Iris pigment epithelial cell (primary cell): ENCODE results near the gene GZMA.
"Not testable (repeated sequence)": the region's sequence is repeated elsewhere in the genome, so short reads cannot be mapped to it uniquely, and the experiment has no call there.

Source experiments
- DNase-seq: peaks from one replicate; pipeline ENCODE4 v3.0.0-alpha.2; 2011; ENCODE audit warnings: low read depth

The GZMA gene

GRCh38 chr5:55102348-55102747 is at the start of gene GZMA:
GZMA (plus strand) TSS chr5:55102646; CDS start chr5:55102683, 37 bp downstream.
- no peak for DNase-seq

- no peak for DNase-seq
Measured at GRCh38 chr5:55055183-55055582, 47.3 kb upstream of the GZMA start.

GRCh38 chr5:55062039-55062779 is 40.2 kb upstream of the GZMA start:
- DNase-seq: no peak

GRCh38 chr5:55063220-55063863 is 39.1 kb upstream of the GZMA start:
- peak; percentile 66 for DNase-seq

DNA sequence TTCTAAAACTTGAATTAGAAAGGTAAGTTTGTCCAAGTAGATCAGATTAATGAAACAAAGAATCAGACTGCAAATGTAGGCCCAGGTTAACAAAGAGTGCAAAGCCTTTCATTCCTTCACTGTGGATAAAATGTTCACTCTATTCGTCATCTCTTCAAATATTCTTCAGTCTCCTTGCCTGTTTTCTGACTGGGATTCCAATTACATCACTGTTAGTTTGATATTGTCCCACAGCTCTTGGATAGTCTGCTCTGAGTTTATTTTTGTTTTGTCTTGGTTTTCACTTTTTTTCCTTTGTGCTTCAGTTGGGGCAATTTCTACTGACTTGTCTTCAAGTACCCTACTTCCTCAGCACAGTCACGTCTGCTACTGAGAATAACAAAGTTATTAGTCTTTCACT is 38.5 kb upstream of the GZMA start:
- peak; percentile 80 for DNase-seq

- no peak for DNase-seq
Measured at GRCh38 chr5:55064523-55064922, 37.9 kb upstream of the GZMA start.

GRCh38 chr5:55066277-55066676 is 36.2 kb upstream of the GZMA start:
- DNase-seq: no peak

- DNase-seq: no peak
Measured at GRCh38 chr5:55070968-55071367, 31.5 kb upstream of the GZMA start.

DNA sequence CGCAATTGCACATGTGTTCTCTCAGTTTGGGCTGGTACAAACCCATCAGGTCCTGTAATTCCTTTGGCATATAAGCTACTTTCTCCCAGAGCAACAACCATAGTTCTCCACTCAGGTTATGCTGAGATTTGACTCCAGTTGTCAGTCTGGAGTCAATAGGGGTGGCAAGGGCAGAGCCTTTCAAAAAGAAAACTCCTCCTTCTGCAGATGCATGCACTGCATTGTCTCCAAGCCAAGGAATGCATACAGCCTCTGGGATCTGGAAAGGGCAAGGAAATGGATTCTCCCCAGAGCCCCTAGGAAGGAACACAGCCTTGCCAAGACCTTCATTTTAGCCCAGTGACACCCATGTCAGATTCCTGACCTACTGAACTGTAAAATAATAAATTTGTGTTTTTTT is 31.0 kb upstream of the GZMA start:
- no peak for DNase-seq

GRCh38 chr5:55072666-55073065 is 29.8 kb upstream of the GZMA start:
- DNase-seq: peak; percentile 12

DNA sequence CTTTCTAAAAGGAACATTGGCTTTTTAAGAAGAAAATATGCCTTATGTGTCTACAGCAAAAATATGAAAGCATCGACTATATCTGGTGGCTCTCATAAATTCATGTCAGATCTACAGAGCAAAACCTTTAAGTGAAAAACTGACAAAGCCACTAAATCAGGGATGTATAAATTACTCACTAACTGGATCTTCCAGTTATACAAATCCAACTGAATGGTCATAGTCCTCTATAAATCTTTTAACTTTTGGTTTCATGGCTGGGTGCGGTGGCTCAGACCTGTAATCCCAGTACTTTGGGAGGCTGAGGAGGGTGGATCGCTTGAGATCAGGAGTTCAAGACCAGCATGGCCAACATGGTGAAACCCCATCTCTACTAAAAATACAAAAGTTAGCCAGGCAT is 29.2 kb upstream of the GZMA start:
- DNase-seq: no peak

DNA sequence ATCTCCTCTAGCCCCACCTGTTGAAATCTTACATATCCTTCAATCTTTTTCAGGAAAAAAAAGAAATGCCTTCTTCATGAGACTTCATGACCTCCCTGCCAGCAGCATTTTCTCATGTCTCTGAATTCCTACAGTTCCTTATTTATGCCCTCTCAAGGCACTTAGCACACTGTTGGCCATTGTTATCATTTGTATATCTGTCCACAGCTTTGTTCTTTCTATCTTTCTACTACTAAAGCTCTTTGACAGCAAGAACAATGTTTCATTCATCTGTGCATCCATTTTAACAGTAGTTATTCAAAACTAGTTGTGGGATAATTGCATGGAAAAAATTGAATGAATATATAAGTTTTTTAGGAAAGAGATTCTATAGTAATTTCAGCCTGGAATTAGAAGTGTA is 20.9 kb upstream of the GZMA start:
- DNase-seq: no peak

- DNase-seq: not testable (repeated sequence)
Measured at GRCh38 chr5:55089301-55089700, 13.1 kb upstream of the GZMA start.

DNA sequence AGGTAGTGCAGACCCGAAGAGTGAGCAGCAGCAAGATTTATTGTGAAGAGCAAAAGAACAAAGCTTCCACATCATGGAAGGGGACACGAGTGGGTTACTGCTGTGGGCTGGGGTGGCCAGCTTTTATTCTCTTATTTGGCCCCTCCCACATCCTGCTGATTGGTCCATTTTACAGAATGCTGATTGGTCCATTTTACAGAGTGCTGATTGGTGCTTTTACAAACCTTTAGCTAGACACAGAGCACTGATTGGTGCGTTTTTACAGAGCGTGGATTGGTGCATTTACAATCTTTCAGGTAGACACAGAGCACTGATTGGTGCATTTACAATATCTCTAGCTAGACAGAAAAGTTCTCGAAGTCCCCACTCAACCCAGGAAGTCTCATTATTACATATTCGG is 11.4 kb upstream of the GZMA start:
- not testable (repeated sequence) for DNase-seq

DNA sequence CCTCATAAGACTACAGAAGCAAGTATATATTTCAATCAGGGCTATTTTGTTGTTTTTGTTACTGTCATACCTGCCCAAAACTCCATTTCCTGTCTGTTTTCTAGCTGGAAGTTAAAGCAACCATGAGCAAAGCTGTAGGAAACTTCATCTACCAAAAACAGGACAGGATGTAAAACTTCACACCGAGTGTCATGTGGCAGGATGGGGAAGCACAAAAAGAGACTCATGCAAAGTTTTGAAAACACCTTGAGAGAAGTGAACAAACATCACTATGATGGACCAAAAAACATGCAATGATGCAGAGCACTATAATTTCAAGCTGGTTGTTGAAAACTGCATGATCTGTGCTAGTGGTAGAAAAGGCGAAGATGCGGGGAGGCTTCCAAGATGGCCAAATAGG is 6.3 kb upstream of the GZMA start:
- no peak for DNase-seq

DNA sequence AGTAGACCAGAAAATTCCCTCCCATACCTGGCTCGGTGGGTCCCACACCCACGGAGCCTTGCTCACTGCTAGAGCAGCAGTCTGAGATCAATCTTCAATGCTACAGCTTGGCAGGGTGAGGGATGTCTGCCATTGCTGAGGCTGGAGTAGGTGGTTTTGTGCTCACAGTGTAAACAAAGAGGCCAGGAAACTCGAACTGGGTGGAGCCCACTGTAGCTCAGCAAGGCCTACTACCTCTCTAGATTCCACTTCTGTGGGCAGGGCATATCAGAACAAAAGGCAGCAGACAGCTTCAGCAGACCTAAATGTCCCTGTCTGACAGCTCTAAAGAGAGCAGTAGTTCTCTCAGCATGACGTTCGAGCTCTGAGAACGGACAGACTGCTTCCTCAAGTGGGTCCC is 5.6 kb upstream of the GZMA start:
- DNase-seq: no peak

DNA sequence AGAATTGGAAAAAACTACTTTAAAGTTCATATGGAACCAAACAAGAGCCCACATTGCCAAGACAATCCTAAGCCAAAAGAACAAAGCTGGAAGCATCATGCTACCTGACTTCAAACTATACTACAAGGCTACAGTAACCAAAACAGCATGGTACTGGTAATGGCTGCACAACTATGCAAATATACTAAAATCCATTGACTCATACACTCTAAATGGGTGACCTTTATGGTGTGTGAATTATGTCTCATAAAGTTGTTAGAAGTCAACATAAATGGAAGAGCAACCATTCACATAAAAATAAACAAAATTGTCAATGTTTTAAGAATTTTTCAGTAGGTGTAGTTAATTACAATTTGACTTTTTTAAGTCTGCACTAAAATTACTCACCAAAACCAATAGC is 1.3 kb upstream of the GZMA start:
- DNase-seq: not testable (repeated sequence)

- DNase-seq: no peak
Measured at GRCh38 chr5:55101556-55102276, 730 bp upstream of the GZMA start.

DNA sequence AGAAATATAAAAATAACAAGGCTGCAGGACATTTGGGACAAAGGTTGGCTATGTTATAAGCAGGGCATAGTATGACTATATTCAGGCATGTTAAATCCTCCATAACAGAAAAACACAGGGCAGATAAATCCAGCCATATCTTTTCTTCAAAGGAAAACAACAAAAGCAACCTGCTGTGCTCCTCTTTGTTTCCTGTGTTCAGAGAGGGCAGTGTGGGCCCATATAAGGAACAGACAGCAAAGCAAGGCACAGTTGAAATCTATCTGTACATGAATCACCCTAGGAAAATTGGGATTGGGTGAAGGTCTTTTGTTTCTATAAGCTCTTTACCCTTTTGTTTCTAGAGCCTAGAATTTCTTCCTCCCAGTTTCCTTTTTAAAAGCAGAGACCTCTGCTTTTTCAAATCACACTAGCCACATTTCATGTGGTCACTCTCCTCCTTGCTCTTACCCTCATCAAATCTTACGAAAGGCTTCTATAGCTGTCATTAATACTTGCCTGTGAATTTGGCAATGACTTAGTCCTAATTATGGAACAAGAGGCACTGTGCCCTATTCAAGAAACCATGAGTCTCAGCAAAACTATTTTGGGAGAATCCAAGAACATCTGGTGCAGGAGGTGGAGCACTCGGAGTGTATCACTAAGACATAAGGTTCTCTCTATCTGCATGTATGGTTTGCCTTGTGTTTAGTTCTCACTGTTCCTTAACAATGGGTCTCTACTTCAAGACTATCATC is 1.8 kb downstream of the GZMA start:
- no peak for DNase-seq

- no peak for DNase-seq
Measured at GRCh38 chr5:55104946-55105701, 2.7 kb downstream of the GZMA start.

DNA sequence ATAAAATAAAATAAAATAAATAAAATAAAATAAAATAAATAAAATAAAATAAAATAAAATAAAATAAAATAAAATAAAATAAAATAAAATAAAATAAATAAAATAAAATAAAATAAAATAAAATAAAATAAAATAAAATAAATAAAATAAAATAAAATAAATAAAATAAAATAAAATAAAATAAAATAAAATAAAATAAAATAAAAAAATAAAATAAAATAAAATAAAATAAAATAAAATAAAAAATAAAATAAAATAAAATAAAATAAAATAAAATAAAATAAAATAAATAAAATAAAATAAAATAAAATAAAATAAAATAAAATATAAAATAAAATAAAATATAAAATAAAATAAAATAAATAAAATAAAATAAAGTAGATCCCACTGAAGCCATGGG is 3.5 kb downstream of the GZMA start:
- DNase-seq: not testable (repeated sequence)

- peak; percentile 86 for DNase-seq
Measured at GRCh38 chr5:55108661-55109060, 6.2 kb downstream of the GZMA start.
